NCI-H2196 treated with DMSO at 0.1 percent for 48 hours (cell line): ENCODE results near the gene RBM41.

ENCODE experiments used
- DNase-seq: peaks from one replicate; lab custom pipeline; 2025; ENCODE audit not compliant: unreplicated experiment; lab: John Stamatoyannopoulos, UW

Gene RBM41

DNA sequence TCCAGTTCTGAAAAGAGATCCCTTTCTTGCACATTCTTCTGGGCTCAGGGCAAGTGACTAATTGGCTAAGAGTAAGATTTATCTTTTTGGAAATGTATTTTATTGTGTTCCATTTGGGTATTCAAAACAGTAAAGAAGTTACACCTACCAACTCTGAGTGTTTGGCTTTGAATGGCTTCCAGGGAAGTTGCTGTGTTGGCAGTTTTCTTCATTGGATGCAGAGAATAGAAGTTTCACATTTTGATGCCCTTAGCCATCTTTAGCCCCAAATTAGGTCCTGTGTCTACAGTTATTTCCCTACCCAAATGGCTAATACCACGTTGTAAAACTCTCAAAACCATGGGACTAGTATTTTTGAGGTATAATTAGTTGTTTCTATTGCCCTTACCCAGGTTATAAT lies 88.9 kb downstream of the RBM41 start:
- no peak for DNase-seq

DNA sequence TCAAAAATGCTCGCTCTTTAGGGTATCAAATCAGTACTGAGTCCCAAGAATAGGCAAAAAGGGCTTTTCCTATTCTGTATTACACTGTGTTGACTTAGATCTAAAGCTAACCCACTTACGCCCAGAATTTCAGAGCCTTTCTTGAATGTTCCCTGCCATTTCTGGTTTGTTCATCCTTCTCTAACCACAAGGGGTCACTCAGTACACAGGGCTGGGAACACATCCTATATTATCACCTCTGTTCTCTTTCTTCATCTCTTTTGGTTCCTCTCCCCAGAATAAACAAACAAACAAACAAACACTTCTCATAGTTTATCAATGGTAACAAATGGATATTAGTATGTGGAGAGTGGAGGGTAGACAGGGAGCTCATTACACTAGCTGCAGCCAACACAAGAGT lies 93.1 kb downstream of the RBM41 start:
- no peak for DNase-seq

DNA sequence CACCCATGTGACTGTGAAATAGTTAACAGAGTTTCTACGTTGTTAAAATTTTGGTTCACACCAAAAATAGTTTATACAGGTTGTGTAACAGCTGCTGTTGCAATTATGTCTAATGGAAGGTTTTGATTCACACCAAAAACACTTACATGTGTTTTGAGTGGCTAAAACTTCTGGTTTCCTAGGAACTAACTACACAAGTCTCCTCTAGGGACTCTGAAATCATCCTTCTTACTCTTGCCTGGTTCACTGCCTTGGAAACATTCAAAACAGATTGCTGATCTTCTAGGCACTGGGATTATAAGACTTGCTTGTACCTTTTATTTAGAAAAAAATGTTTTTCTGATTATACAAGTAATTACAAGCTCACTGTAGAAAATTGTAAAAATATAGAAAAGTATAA lies 103.7 kb downstream of the RBM41 start:
- no peak for DNase-seq
